ENCODE results near the gene RPGRIP1. TPM values are rescaled to one million over a fixed set of nuclear protein-coding genes. Genes with fewer than 3 reads are reported as not detected.

Gene RPGRIP1
- 0.16 TPM in 1 of 2 replicates, not detected in the other for total RNA-seq

DNA sequence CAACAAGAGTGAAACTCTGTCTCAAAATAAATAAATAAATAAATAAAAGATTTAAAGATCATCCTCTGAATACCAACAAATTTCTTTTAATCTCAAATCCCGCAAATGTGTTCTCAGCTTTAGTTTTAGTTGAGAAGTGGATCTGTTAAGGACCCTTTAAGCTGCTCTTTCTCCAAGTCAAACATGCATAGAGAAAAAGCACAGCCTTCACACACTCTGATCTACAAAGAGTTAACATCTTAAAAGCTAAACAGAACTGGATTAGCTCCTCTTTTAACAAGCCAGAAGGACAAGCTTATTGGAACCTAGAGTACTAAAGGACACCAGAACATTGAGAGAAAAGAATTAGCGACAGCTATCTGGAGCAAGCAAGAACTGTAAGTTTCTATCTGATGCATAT, at the start of gene RPGRIP1:
TSS of gene RPGRIP1 (plus strand) at position 301 of the 400 bp plus-strand sequence. CDS start 7,894 bp downstream, outside the sequence.

DNA sequence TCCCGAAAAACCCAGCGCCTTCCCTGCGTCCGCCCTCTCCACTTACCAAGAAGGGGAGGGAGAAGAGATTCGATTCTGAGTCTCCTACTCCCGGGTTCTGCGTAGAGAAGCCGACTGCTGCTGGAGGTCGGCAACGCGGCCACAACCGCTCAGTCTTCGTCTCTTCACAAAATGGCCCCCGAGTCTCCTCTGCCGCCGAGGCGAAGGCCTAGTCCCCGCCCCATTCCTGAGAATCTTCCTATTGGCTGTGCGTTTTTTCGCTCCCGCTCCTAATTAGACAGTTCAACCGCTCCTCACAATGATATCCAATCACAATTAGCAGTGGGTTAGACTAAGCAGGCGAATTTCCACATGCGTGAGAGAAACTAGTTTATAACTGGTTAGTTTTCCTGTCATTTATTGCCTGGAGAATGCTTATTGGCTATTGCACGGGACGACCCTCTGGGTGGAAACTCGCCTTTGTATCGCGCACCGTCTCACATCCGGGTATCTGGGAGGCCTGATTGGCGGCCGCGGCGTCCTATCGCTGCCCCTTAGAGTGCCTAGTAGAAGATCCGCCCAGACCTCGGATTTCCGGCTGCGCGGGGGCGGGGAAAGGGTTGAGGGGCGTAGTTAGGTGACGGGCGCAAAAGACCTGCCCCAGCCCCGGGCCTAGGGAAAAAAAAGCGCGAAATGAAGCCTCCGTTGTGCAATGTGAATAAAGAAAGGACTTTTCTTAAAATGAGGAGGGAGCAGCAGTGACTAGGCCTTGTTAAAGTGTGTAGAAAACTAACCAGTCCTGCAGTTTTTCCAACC, 10.4 kb upstream of the RPGRIP1 start, which contains the start of gene HNRNPC:
TSS of gene HNRNPC (minus strand) at position 191 of the 795 bp plus-strand sequence. CDS start 35,249 bp downstream, outside the sequence.

Other genes with a start within 250 kb of the RPGRIP1 start
- gene TPPP2, start 249.9 kb upstream of the RPGRIP1 start, total RNA-seq: not detected in 2 replicates
- gene RNASE13, start 245.3 kb upstream of the RPGRIP1 start, total RNA-seq: not detected in 2 replicates
- not detected in 2 replicates for gene RNASE7, start 237.7 kb upstream of the RPGRIP1 start, total RNA-seq
- gene RNASE8, start 222.3 kb upstream of the RPGRIP1 start, total RNA-seq: not detected in 2 replicates
- 37.4 and 40.5 TPM in 2 replicates for gene ARHGEF40, start 209.8 kb upstream of the RPGRIP1 start, total RNA-seq
- 0.63 and 1.1 TPM in 2 replicates for gene ZNF219, start 181.4 kb upstream of the RPGRIP1 start, total RNA-seq
- not detected in 2 replicates for gene TMEM253, start 179.0 kb upstream of the RPGRIP1 start, total RNA-seq
- gene OR5AU1, start 124.0 kb upstream of the RPGRIP1 start, total RNA-seq: not detected in 2 replicates
- gene HNRNPC, start 10.6 kb upstream of the RPGRIP1 start, total RNA-seq: 581 and 824 TPM in 2 replicates
- gene SUPT16H, start 103.9 kb downstream of the RPGRIP1 start, total RNA-seq: 61.8 and 70.7 TPM in 2 replicates
- gene CHD8, start 176.0 kb downstream of the RPGRIP1 start, total RNA-seq: 41.5 and 42.3 TPM in 2 replicates
- gene RAB2B, start 196.9 kb downstream of the RPGRIP1 start, total RNA-seq: 16.9 and 26.6 TPM in 2 replicates
- 20.2 and 31.8 TPM in 2 replicates for gene TOX4, start 197.1 kb downstream of the RPGRIP1 start, total RNA-seq
- 36.7 and 54.0 TPM in 2 replicates for gene METTL3, start 231.3 kb downstream of the RPGRIP1 start, total RNA-seq
- 2.9 and 3.6 TPM in 2 replicates for gene SALL2, start 246.3 kb downstream of the RPGRIP1 start, total RNA-seq